K562 (cell line): ENCODE results near the gene EPHB4. TPM values are rescaled to one million over a fixed set of nuclear protein-coding genes. Genes with fewer than 3 reads are reported as not detected.

Source experiments
- BACH1 ChIP-seq: fragments of 200-800 bp; sonication (Bioruptor generic); IDR thresholded peaks from 2 replicates; pipeline ENCODE4 v1.6.1; 2016; ENCODE audit warnings: missing genetic modification characterization, missing compliant biosample characterization
- CSDE1 ChIP-seq, 2 experiments: fragments of 450-650 bp; IDR thresholded peaks; 2 replicates each; pipeline ENCODE4 v1.6.1; 2016; ENCODE audit warnings: mild to moderate bottlenecking in 1 of 2
- DMBX1 ChIP-seq: fragments of 250-450 bp; sonication (Bioruptor Pico); IDR thresholded peaks from 2 replicates; pipeline ENCODE4 v1.8.0; 2022; ENCODE audit warnings: inconsistent platforms, mild to moderate bottlenecking, moderate library complexity, borderline replicate concordance
- HDAC2 ChIP-seq: fragments of 450-650 bp; IDR thresholded peaks from 2 replicates; pipeline ENCODE4 v1.6.1; 2016; ENCODE audit warnings: mild to moderate bottlenecking
- LCOR ChIP-seq: sonication (generic); formaldehyde crosslinking; IDR thresholded peaks from 2 replicates; pipeline ENCODE4 v1.8.0; 2022; ENCODE audit warnings: mild to moderate bottlenecking, missing genetic modification reagents
- MCM2 ChIP-seq: fragments of 450-650 bp; IDR thresholded peaks from 2 replicates; pipeline ENCODE4 v1.6.1; 2017; ENCODE audit warnings: low read depth, mild to moderate bottlenecking
- MTF1 ChIP-seq: fragments of 250-450 bp; sonication (Bioruptor Pico); IDR thresholded peaks from 2 replicates; pipeline ENCODE4 v1.9.0; 2021; ENCODE audit warnings: moderate library complexity, mild to moderate bottlenecking, inconsistent platforms, borderline replicate concordance
- NFXL1 ChIP-seq: fragments of 450-650 bp; formaldehyde crosslinking; IDR thresholded peaks from 2 replicates; pipeline ENCODE4 v1.4.0; 2021; ENCODE audit warnings: mild to moderate bottlenecking
- PCBP1 ChIP-seq: fragments of 200-400 bp; formaldehyde crosslinking; IDR thresholded peaks from 2 replicates; pipeline ENCODE4 v1.6.1; 2018; ENCODE audit warnings: mild to moderate bottlenecking, low read depth, low read length; ENCODE audit not compliant: poor library complexity, severe bottlenecking
- SMARCC2 ChIP-seq: fragments of 450-650 bp; IDR thresholded peaks from 2 replicates; pipeline ENCODE4 v1.6.1; 2017; ENCODE audit warnings: antibody characterized with exemption, moderate library complexity, mild to moderate bottlenecking, low read depth
- TAF15 ChIP-seq: fragments of 200-400 bp; formaldehyde crosslinking; IDR thresholded peaks from 2 replicates; pipeline ENCODE4 v1.6.1; 2017; ENCODE audit warnings: mild to moderate bottlenecking, low read depth, low read length, moderate library complexity
- TAF7 ChIP-seq: fragments of 450-650 bp; IDR thresholded peaks from 2 replicates; pipeline ENCODE4 v1.6.1; 2016; ENCODE audit warnings: missing genetic modification characterization, missing compliant biosample characterization
- WHSC1 ChIP-seq: IDR thresholded peaks from one replicate; pipeline ENCODE4 v1.6.1; 2012; ENCODE audit warnings: low read length, control low read depth, inconsistent platforms
- ZNF239 ChIP-seq: fragments of 250-450 bp; sonication (Bioruptor Pico); IDR thresholded peaks from 2 replicates; pipeline ENCODE4 v1.4.0; 2020; ENCODE audit warnings: mild to moderate bottlenecking
- ZNF586 ChIP-seq: fragments of 450-650 bp; formaldehyde crosslinking; conservative IDR thresholded peaks from 2 replicates; pipeline ENCODE4 v1.4.0; 2020; ENCODE audit warnings: mild to moderate bottlenecking, moderate library complexity
- ZNF696 ChIP-seq: fragments of 250-450 bp; sonication (Bioruptor Pico); conservative IDR thresholded peaks from 2 replicates; pipeline ENCODE4 v1.4.0; 2020; ENCODE audit warnings: mild to moderate bottlenecking, moderate library complexity
- polyA plus RNA-seq, 8 experiments: library from polyadenylated mRNA; depleted of rRNA in 4 of 8; stranded (reverse) in 5 of 8; unstranded in 3 of 8; fragments of >200 nt; fragmentation: Nextera tagmentation in 2 of 8; fragmentation: Illumina TruSeq in 1 of 8; extraction: Ambion mirVana in 2 of 8; extraction: Trizol in 1 of 8; gene quantifications; 2 replicates each; pipeline versions ENCODE4 v1.2.1 to v1.2.3, GENCODE V29; 2011 to 2014; ENCODE audit warnings: inconsistent platforms in 1 of 8, missing spikeins in 1 of 8
- total RNA-seq, 7 experiments: library from RNA; depleted of rRNA in 6 of 7; stranded (reverse); fragments of >200 nt in 6 of 7; fragmentation: Illumina TruSeq in 2 of 7; extraction: Trizol in 2 of 7; gene quantifications; 2 replicates each; pipeline versions ENCODE4 v1.2.1 to v1.2.3, GENCODE V29; 2011 to 2021; ENCODE audit warnings: low replicate concordance in 1 of 7
- TF ChIP-seq, protein P1 (sequence below), 3 experiments: fragments of 200-800 bp in 1 of 3; fragments of 250-450 bp in 1 of 3; fragments of 450-650 bp in 1 of 3; sonication (Bioruptor Pico) in 1 of 3; sonication (Bioruptor generic) in 1 of 3; formaldehyde crosslinking in 1 of 3; IDR thresholded peaks; 2 replicates each; pipeline versions ENCODE4 v1.6.1 to v1.8.0; 2016 to 2022; ENCODE audit warnings: mild to moderate bottlenecking in 2 of 3, missing genetic modification characterization in 2 of 3, missing compliant biosample characterization in 1 of 3, moderate library complexity in 1 of 3
- TF ChIP-seq, protein P2 (sequence below): fragments of 250-450 bp; sonication (Bioruptor Pico); IDR thresholded peaks from 2 replicates; pipeline ENCODE4 v1.4.0; 2020; ENCODE audit warnings: mild to moderate bottlenecking
- TF ChIP-seq, protein P3 (sequence below): fragments of 450-650 bp; formaldehyde crosslinking; IDR thresholded peaks from 2 replicates; pipeline ENCODE4 v1.4.0; 2020; ENCODE audit warnings: mild to moderate bottlenecking
- TF ChIP-seq, protein P4 (sequence below): fragments of 250-450 bp; sonication (Bioruptor Pico); IDR thresholded peaks from 2 replicates; pipeline ENCODE4 v1.5.0; 2020; ENCODE audit warnings: mild to moderate bottlenecking, borderline replicate concordance

Gene EPHB4
- total and polyA plus RNA-seq, 9 of the 15 experiments (the other 6 are each of a cell fraction or from before 2014, with no cell fraction given) = 1.2 to 82.1 (median 37.9) TPM

DNA sequence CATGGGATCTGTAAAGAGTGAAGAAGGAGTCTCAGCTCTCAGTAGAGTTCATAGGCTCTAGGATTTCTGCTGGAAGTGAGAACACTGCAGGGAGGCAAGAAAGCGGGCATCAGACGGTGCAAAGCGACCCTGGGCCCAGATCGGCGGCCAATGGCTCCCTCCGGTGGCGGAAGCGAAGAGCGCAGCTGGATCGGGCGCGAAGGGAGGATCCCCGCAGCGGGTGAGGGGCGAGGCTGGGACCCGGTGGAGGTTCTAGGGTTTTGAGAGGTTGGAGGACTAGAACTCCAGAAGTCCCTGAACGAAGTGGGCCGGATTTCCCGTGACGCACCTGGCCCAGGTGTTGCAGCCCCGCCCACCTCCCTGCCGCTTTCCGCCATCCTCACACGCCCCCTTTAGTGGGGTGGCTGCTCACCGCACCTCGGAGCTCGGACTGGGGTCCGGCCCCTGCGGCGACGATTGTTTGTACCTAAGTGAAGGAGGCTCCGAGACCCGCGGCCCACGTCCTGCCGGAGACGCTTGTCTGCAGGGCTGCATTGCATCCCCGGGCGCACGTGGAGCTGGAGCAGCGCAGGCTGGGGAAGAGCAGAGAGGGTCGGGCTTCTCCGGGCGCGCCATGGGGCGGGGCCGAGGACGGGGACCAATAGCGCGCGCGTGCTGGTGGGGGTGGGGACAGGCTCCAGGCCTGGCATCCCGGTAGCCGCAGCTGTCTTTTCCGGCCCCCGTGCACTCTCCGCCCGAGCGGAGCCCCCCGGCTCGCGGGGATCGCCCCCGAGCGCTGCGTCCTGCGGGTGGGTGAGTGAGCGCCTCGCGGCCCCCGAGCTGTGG, 24.9 kb upstream of the EPHB4 start, which contains the start of gene SLC12A9 (continued):
- TF ChIP-seq, protein P1, sequence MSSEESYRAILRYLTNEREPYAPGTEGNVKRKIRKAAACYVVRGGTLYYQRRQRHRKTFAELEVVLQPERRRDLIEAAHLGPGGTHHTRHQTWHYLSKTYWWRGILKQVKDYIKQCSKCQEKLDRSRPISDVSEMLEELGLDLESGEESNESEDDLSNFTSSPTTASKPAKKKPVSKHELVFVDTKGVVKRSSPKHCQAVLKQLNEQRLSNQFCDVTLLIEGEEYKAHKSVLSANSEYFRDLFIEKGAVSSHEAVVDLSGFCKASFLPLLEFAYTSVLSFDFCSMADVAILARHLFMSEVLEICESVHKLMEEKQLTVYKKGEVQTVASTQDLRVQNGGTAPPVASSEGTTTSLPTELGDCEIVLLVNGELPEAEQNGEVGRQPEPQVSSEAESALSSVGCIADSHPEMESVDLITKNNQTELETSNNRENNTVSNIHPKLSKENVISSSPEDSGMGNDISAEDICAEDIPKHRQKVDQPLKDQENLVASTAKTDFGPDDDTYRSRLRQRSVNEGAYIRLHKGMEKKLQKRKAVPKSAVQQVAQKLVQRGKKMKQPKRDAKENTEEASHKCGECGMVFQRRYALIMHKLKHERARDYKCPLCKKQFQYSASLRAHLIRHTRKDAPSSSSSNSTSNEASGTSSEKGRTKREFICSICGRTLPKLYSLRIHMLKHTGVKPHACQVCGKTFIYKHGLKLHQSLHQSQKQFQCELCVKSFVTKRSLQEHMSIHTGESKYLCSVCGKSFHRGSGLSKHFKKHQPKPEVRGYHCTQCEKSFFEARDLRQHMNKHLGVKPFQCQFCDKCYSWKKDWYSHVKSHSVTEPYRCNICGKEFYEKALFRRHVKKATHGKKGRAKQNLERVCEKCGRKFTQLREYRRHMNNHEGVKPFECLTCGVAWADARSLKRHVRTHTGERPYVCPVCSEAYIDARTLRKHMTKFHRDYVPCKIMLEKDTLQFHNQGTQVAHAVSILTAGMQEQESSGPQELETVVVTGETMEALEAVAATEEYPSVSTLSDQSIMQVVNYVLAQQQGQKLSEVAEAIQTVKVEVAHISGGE (CRISPR knock-in tag; IDR thresholded peaks at IDR 0.05) = no peak
- TF ChIP-seq HDAC2 (peak; percentile 99), ZNF586 (CRISPR knock-in tag) (no peak), LCOR (peak; percentile 93), TAF15 (no peak), MTF1 (CRISPR knock-in tag) (no peak), BACH1 (no peak), PCBP1 (peak; percentile 82), WHSC1 (no peak), MCM2 (no peak), ZNF696 (no peak), TAF7 (tag) (no peak), NFXL1 (CRISPR knock-in tag) (no peak), SMARCC2 (no peak), DMBX1 (CRISPR knock-in tag) (no peak), ZNF239 (CRISPR knock-in tag) (no peak), CSDE1 (IDR thresholded peaks at IDR 0.05) (no peak)
- TF ChIP-seq, protein P2, sequence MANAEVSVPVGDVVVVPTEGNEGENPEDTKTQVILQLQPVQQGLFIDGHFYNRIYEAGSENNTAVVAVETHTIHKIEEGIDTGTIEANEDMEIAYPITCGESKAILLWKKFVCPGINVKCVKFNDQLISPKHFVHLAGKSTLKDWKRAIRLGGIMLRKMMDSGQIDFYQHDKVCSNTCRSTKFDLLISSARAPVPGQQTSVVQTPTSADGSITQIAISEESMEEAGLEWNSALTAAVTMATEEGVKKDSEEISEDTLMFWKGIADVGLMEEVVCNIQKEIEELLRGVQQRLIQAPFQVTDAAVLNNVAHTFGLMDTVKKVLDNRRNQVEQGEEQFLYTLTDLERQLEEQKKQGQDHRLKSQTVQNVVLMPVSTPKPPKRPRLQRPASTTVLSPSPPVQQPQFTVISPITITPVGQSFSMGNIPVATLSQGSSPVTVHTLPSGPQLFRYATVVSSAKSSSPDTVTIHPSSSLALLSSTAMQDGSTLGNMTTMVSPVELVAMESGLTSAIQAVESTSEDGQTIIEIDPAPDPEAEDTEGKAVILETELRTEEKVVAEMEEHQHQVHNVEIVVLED (CRISPR knock-in tag) = no peak
- TF ChIP-seq, protein P3, sequence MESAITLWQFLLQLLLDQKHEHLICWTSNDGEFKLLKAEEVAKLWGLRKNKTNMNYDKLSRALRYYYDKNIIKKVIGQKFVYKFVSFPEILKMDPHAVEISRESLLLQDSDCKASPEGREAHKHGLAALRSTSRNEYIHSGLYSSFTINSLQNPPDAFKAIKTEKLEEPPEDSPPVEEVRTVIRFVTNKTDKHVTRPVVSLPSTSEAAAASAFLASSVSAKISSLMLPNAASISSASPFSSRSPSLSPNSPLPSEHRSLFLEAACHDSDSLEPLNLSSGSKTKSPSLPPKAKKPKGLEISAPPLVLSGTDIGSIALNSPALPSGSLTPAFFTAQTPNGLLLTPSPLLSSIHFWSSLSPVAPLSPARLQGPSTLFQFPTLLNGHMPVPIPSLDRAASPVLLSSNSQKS = no peak
- TF ChIP-seq, protein P4, sequence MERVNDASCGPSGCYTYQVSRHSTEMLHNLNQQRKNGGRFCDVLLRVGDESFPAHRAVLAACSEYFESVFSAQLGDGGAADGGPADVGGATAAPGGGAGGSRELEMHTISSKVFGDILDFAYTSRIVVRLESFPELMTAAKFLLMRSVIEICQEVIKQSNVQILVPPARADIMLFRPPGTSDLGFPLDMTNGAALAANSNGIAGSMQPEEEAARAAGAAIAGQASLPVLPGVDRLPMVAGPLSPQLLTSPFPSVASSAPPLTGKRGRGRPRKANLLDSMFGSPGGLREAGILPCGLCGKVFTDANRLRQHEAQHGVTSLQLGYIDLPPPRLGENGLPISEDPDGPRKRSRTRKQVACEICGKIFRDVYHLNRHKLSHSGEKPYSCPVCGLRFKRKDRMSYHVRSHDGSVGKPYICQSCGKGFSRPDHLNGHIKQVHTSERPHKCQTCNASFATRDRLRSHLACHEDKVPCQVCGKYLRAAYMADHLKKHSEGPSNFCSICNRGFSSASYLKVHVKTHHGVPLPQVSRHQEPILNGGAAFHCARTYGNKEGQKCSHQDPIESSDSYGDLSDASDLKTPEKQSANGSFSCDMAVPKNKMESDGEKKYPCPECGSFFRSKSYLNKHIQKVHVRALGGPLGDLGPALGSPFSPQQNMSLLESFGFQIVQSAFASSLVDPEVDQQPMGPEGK = no peak
